GM12878 (cell line): ENCODE measurements around the gene NKD1. TPM values are rescaled to one million over a fixed set of nuclear protein-coding genes. Genes with fewer than 3 reads are reported as not detected.

ENCODE experiments used
- ATAC-seq: fragments of 200-7000 bp; cut with Tn5 transposase; 3 replicates; pipeline ENCODE4 v1.9.1; 2020; ENCODE audit warnings: mild to moderate bottlenecking, moderate library complexity
- BruUV-seq: library from RNA; stranded (reverse); fragments of 400-500 nt; replicated peaks from 2 replicates; lab custom pipeline; 2021; lab: Mats Ljungman, UMichigan
- CTCF ChIA-PET: fragments of 300-600 bp; sonication (Branson Sonifier 250); formaldehyde crosslinking; extraction: SDS; loops from one replicate; lab custom pipeline; 2021; ENCODE audit warnings: inconsistent platforms; lab: Yijun Ruan, JAX
- POLR2A ChIA-PET: fragments of 350-600 bp; formaldehyde crosslinking; extraction: SDS; loops from one replicate; lab custom pipeline; 2021; ENCODE audit warnings: inconsistent platforms; lab: Charles Lee
- RAD21 ChIA-PET: fragments of 300-600 bp; sonication (Branson Sonifier 250); formaldehyde crosslinking; loops from one replicate; lab custom pipeline; 2023; ENCODE audit warnings: antibody characterized with exemption; ENCODE audit not compliant: unreplicated experiment; lab: Charles Lee
- SMC1A ChIA-PET: fragments of 300-600 bp; sonication (Branson Sonifier 250); formaldehyde crosslinking; loops from one replicate; lab custom pipeline; 2023; ENCODE audit not compliant: unreplicated experiment, uncharacterized antibody; lab: Charles Lee
- DNase-seq: peaks from one replicate; pipeline ENCODE4 v3.0.0-alpha.2; 2011; ENCODE audit warnings: low read depth, low spot score
- FAIRE-seq: peaks from 3 replicates; lab custom pipeline; 2011; peaks lifted over from hg19 to GRCh38; lab: Jason Lieb, UNC
- H2AFZ ChIP-seq: 2 replicates; pipeline ENCODE4 v1.6.0; 2011; ENCODE audit warnings: low read depth, low read length, control low read depth; ENCODE audit not compliant: control insufficient read depth
- H3K27ac ChIP-seq: 2 replicates; pipeline ENCODE4 v1.5.1; 2011; ENCODE audit warnings: control low read depth; ENCODE audit not compliant: control insufficient read depth, insufficient read depth
- H3K27me3 ChIP-seq, 2 experiments: replicated peaks in 1 of 2; 2 replicates each; pipeline versions ENCODE4 v1.6.0 to v1.6.1; 2011; ENCODE audit warnings: low read length in 1 of 2; ENCODE audit not compliant: control insufficient read depth in 2 of 2, insufficient read depth in 2 of 2
- H3K36me3 ChIP-seq, 2 experiments: 2 replicates each; pipeline ENCODE4 v1.5.1; 2011; ENCODE audit warnings: low read length in 1 of 2; ENCODE audit not compliant: control insufficient read depth in 2 of 2, insufficient read depth in 2 of 2
- H3K4me1 ChIP-seq: 2 replicates; pipeline ENCODE4 v1.6.1; 2011; ENCODE audit warnings: mild to moderate bottlenecking, low read length, moderate library complexity, mixed read lengths; ENCODE audit not compliant: control insufficient read depth, insufficient read depth
- H3K4me2 ChIP-seq: 2 replicates; pipeline ENCODE4 v1.6.0; 2011; ENCODE audit warnings: control low read depth; ENCODE audit not compliant: control insufficient read depth, insufficient read depth
- H3K4me3 ChIP-seq: fragments of 200-600 bp; sonication (generic); 2 replicates; pipeline ENCODE4 v1.5.1; 2016
- H3K79me2 ChIP-seq: 2 replicates; pipeline ENCODE4 v1.6.0; 2011; ENCODE audit warnings: low read length; ENCODE audit not compliant: control insufficient read depth, insufficient read depth
- H3K9ac ChIP-seq: 2 replicates; pipeline ENCODE4 v1.8.0; 2011; ENCODE audit warnings: low read length, control low read depth, mixed read lengths; ENCODE audit not compliant: control insufficient read depth, insufficient read depth
- H3K9me3 ChIP-seq: replicated peaks from 3 replicates; pipeline ENCODE4 v1.5.1; 2011; ENCODE audit warnings: mild to moderate bottlenecking, low read length; ENCODE audit not compliant: control insufficient read depth, insufficient read depth
- H4K20me1 ChIP-seq: 2 replicates; pipeline ENCODE4 v1.6.0; 2011; ENCODE audit not compliant: control insufficient read depth, insufficient read depth
- BACH1 ChIP-seq: fragments of 450-650 bp; IDR thresholded peaks from 2 replicates; pipeline ENCODE4 v1.6.1; 2017; ENCODE audit warnings: mild to moderate bottlenecking, borderline replicate concordance
- BHLHE40 ChIP-seq, 2 experiments: fragments of 450-650 bp in 1 of 2; IDR thresholded peaks; 2 replicates each; pipeline ENCODE4 v1.6.1; 2011 to 2017; ENCODE audit warnings: low read depth in 2 of 2, borderline replicate concordance in 1 of 2, improper control_type of control experiment in 1 of 2, low read length in 1 of 2, mild to moderate bottlenecking in 1 of 2
- FOXK2 ChIP-seq: fragments of 450-650 bp; IDR thresholded peaks from 2 replicates; pipeline ENCODE4 v1.6.1; 2017; ENCODE audit warnings: mild to moderate bottlenecking, moderate library complexity
- HDGF ChIP-seq: fragments of 450-650 bp; IDR thresholded peaks from 2 replicates; pipeline ENCODE4 v1.6.1; 2016; ENCODE audit warnings: antibody characterized with exemption
- MEF2B ChIP-seq: fragments of 450-650 bp; IDR thresholded peaks from 2 replicates; pipeline ENCODE4 v1.6.1; 2018; ENCODE audit warnings: mild to moderate bottlenecking, moderate library complexity; ENCODE audit not compliant: partially characterized antibody, poor library complexity, severe bottlenecking
- PAX5 ChIP-seq: IDR thresholded peaks from 2 replicates; pipeline ENCODE4 v1.6.1; 2011; ENCODE audit warnings: low read depth, low read length, borderline replicate concordance
- RB1 ChIP-seq: fragments of 450-650 bp; formaldehyde crosslinking; IDR thresholded peaks from 2 replicates; pipeline ENCODE4 v1.6.1; 2017; ENCODE audit warnings: mild to moderate bottlenecking, borderline replicate concordance
- SMC3 ChIP-seq: IDR thresholded peaks from 2 replicates; pipeline ENCODE4 v1.6.1; 2011; ENCODE audit warnings: low read length, improper control_type of control experiment, borderline replicate concordance
- SPI1 ChIP-seq: IDR thresholded peaks from 2 replicates; pipeline ENCODE4 v1.6.1; 2011; ENCODE audit warnings: low read depth, mild to moderate bottlenecking, low read length, moderate library complexity, borderline replicate concordance; ENCODE audit not compliant: insufficient read depth
- SUPT20H ChIP-seq: IDR thresholded peaks from 2 replicates; pipeline ENCODE4 v1.6.1; 2011; ENCODE audit warnings: low read depth, mild to moderate bottlenecking, low read length, moderate library complexity, borderline replicate concordance; ENCODE audit not compliant: control insufficient read depth
- WRNIP1 ChIP-seq: IDR thresholded peaks from 2 replicates; pipeline ENCODE4 v1.6.1; 2011; ENCODE audit warnings: low read depth, low read length, improper control_type of control experiment, borderline replicate concordance
- WGBS: methylation state at CpG from one replicate; pipeline ENCODE4 v1.1.6; 2016; ENCODE audit warnings: low lambda C conversion rate; ENCODE audit not compliant: insufficient replicate concordance, insufficient coverage; ENCODE audit errors: missing lambda C conversion rate; 5-methylcytosine and 5-hydroxymethylcytosine counted together
- in situ Hi-C: fragments of 300-500 bp; cut with MboI; formaldehyde crosslinking; loops from 9 replicates; pipeline ENCODE4 v1.14.3; 2018; ENCODE audit warnings: mixed read lengths
- intact Hi-C: fragments of 100-400 bp; cut with micrococcal nuclease; formaldehyde crosslinking; loops from one replicate; pipeline ENCODE4 v1.14.2; 2022; ENCODE audit not compliant: unreplicated experiment
- polyA plus RNA-seq, 11 experiments: library from polyadenylated mRNA; depleted of rRNA in 4 of 11; unstranded in 6 of 11; stranded (reverse) in 5 of 11; fragments of >200 nt; fragmentation: Nextera tagmentation in 4 of 11; fragmentation: Illumina TruSeq in 1 of 11; extraction: Ambion mirVana in 4 of 11; extraction: Trizol in 1 of 11; gene quantifications; 1 replicate in 1 of 11; 2 replicates in 10 of 11; pipeline versions ENCODE4 v1.2.1 to v1.2.3, GENCODE V29; 2011 to 2016; ENCODE audit warnings: inconsistent platforms in 2 of 11, missing spikeins in 2 of 11, low read depth in 1 of 11
- total RNA-seq, 4 experiments: library from RNA; depleted of rRNA in 3 of 4; stranded (reverse); fragments of >200 nt in 3 of 4; fragmentation: Illumina TruSeq in 1 of 4; extraction: Trizol in 1 of 4; gene quantifications; 2 replicates each; pipeline versions ENCODE4 v1.2.1 to v1.2.3, GENCODE V29; 2013 to 2021
- TF ChIP-seq, protein P1 (sequence below): IDR thresholded peaks from 2 replicates; pipeline ENCODE4 v1.6.1; 2011; ENCODE audit warnings: low read depth, low read length, improper control_type of control experiment, borderline replicate concordance
- TF ChIP-seq, protein P2 (sequence below): IDR thresholded peaks from 2 replicates; pipeline ENCODE4 v1.6.1; 2011; ENCODE audit warnings: borderline replicate concordance, low read depth, mild to moderate bottlenecking, moderate library complexity, low read length; ENCODE audit not compliant: insufficient read depth, poor library complexity, severe bottlenecking
- TF ChIP-seq, protein P3 (sequence below): fragments of 450-650 bp; IDR thresholded peaks from 2 replicates; pipeline ENCODE4 v1.6.1; 2016; ENCODE audit warnings: mild to moderate bottlenecking
- TF ChIP-seq, protein P4 (sequence below): IDR thresholded peaks from 2 replicates; pipeline ENCODE4 v1.6.1; 2012; ENCODE audit warnings: low read depth, low read length, improper control_type of control experiment

NKD1 gene
- total and polyA plus RNA-seq, 10 of the 15 experiments (the other 5 are each of a cell fraction or from before 2014, with no cell fraction given), result under 0.01 to 0.49 (median 0.04) TPM; not detected in 2

DNA sequence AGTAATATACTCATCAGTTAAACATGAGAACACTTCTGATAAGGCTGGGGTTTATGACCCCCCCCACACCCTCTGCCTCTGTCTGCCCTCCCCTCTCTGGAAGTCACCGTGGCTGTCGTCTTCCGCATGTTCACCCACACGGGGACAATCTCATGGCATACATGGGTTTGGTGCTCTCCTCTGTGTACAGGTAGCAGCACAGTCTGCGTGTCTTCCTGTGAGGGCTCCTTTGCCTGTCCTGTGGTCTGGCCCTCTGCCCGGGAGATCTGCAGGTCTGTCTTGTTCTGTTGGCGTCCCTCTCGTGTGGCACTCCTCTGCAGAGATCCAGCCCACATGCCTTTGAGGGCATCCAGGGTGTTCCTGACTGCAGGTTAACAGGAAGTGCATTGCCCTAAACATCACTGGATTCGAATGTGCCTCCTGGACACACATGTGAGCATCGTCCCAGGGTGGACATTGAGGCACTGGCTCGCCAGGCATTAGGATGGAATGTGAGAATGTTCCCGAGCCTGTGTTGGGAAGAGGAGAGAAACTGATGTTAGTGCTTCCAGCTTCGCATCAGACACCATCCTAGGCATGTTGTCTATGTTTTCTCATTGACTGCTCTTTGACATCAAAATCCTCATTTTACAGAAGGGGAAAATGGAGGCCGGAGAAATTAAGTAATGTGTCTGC is 54.5 kb downstream of the NKD1 start:
- no peaks in the 10 kb centered on the region for H3K36me3 ChIP-seq
- DNase-seq, result no peak
- SMC1A ChIA-PET, result interaction anchor here (0.6 kb wide), 1 partner anchor 22 kb away, joined by 3 read pairs; no protein-coding TSS in a partner anchor
- H2AFZ ChIP-seq, result no peak overlapping the region
- H3K79me2 ChIP-seq, result no peaks in the 10 kb centered on the region
- intact Hi-C loops, result no loop called here
- H3K4me1 ChIP-seq, result peaks cover 3% of the 10 kb centered on the region; the same call in 1 of the 2 replicates
- no peak overlapping the region for H3K4me2 ChIP-seq
- WGBS, result 54% methylated on average over 14 of the region's 14 CpGs
- no peaks in the 10 kb centered on the region; a peak in 1 of 4 replicates for H3K27me3 ChIP-seq
- no peak overlapping the region for H3K4me3 ChIP-seq
- FAIRE-seq, result no peak
- no peak overlapping the region for H3K9ac ChIP-seq
- TF ChIP-seq BACH1, result no peak
- TF ChIP-seq, protein P1, sequence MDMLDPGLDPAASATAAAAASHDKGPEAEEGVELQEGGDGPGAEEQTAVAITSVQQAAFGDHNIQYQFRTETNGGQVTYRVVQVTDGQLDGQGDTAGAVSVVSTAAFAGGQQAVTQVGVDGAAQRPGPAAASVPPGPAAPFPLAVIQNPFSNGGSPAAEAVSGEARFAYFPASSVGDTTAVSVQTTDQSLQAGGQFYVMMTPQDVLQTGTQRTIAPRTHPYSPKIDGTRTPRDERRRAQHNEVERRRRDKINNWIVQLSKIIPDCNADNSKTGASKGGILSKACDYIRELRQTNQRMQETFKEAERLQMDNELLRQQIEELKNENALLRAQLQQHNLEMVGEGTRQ, result no peak
- no peak for TF ChIP-seq SMC3
- TF ChIP-seq SUPT20H, result no peak
- no peak for TF ChIP-seq BHLHE40 (IDR thresholded peaks at IDR 0.05; ENCODE audit: borderline replicate concordance in 1 of 2, low read depth in 2 of 2, low read length in 1 of 2)
- TF ChIP-seq, protein P2, sequence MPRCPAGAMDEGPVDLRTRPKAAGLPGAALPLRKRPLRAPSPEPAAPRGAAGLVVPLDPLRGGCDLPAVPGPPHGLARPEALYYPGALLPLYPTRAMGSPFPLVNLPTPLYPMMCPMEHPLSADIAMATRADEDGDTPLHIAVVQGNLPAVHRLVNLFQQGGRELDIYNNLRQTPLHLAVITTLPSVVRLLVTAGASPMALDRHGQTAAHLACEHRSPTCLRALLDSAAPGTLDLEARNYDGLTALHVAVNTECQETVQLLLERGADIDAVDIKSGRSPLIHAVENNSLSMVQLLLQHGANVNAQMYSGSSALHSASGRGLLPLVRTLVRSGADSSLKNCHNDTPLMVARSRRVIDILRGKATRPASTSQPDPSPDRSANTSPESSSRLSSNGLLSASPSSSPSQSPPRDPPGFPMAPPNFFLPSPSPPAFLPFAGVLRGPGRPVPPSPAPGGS, result no peak
- TF ChIP-seq HDGF, result no peak
- TF ChIP-seq MEF2B, result no peak
- TF ChIP-seq SPI1, result no peak
- TF ChIP-seq, protein P3, sequence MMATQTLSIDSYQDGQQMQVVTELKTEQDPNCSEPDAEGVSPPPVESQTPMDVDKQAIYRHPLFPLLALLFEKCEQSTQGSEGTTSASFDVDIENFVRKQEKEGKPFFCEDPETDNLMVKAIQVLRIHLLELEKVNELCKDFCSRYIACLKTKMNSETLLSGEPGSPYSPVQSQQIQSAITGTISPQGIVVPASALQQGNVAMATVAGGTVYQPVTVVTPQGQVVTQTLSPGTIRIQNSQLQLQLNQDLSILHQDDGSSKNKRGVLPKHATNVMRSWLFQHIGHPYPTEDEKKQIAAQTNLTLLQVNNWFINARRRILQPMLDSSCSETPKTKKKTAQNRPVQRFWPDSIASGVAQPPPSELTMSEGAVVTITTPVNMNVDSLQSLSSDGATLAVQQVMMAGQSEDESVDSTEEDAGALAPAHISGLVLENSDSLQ, result no peak
- TF ChIP-seq WRNIP1, result no peak
- TF ChIP-seq FOXK2, result no peak
- no peak for TF ChIP-seq PAX5
- no peak for TF ChIP-seq RB1
- TF ChIP-seq, protein P4, sequence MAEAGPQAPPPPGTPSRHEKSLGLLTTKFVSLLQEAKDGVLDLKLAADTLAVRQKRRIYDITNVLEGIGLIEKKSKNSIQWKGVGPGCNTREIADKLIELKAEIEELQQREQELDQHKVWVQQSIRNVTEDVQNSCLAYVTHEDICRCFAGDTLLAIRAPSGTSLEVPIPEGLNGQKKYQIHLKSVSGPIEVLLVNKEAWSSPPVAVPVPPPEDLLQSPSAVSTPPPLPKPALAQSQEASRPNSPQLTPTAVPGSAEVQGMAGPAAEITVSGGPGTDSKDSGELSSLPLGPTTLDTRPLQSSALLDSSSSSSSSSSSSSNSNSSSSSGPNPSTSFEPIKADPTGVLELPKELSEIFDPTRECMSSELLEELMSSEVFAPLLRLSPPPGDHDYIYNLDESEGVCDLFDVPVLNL, result no peak
- in situ Hi-C loops, result no loop called here
- CTCF ChIA-PET, result no interaction called here
- RAD21 ChIA-PET, result interaction anchor here (0.7 kb wide), 1 partner anchor 11 kb away, joined by 3 read pairs; no protein-coding TSS in a partner anchor
- POLR2A ChIA-PET, result no interaction called here
- no peaks in the 10 kb centered on the region for H3K9me3 ChIP-seq
- H4K20me1 ChIP-seq, result no peaks in the 10 kb centered on the region
- H3K27ac ChIP-seq, result no peak overlapping the region
- BruUV-seq, result no TSS peak
- no peak for ATAC-seq
